IMR-90 (cell line): ENCODE measurements around the gene LRRC4C. TPM values are rescaled to one million over a fixed set of nuclear protein-coding genes. Genes with fewer than 3 reads are reported as not detected.

ENCODE experiments used
- ATAC-seq: fragments of 200-7000 bp; cut with Tn5 transposase; 2 replicates; pipeline ENCODE4 v1.9.1; 2020; ENCODE audit warnings: low read depth, mild to moderate bottlenecking, moderate library complexity
- BruUV-seq: library from RNA; stranded (reverse); fragments of 400-500 nt; replicated peaks from 2 replicates; lab custom pipeline; 2021; lab: Mats Ljungman, UMichigan
- CTCF ChIA-PET: fragments of 300-600 bp; formaldehyde crosslinking; extraction: SDS; loops from one replicate; lab custom pipeline; 2021; ENCODE audit warnings: antibody characterized with exemption; lab: Yijun Ruan, JAX
- POLR2A ChIA-PET: fragments of 300-600 bp; sonication (Branson Sonifier 250); formaldehyde crosslinking; loops from one replicate; lab custom pipeline; 2022; ENCODE audit warnings: antibody characterized with exemption; ENCODE audit not compliant: unreplicated experiment; lab: Charles Lee
- DNase-seq: peaks from one replicate; pipeline ENCODE4 v3.0.0; 2013
- H2AFZ ChIP-seq: replicated peaks from 2 replicates; pipeline ENCODE3; 2013; ENCODE audit warnings: low read length, mild to moderate bottlenecking; ENCODE audit not compliant: poor library complexity
- H2AK5ac ChIP-seq: 2 replicates; pipeline ENCODE4 v1.6.1; 2013; ENCODE audit warnings: low read depth, low read length, inconsistent platforms
- H2AK9ac ChIP-seq: replicated peaks from 2 replicates; pipeline ENCODE3; 2013; ENCODE audit warnings: mild to moderate bottlenecking, low read depth, low read length, moderate library complexity; ENCODE audit not compliant: poor library complexity
- H2BK120ac ChIP-seq: 2 replicates; pipeline ENCODE4 v1.6.1; 2013; ENCODE audit warnings: low read depth, low read length, inconsistent platforms
- H2BK15ac ChIP-seq: 3 replicates; pipeline ENCODE4 v1.6.1; 2013; ENCODE audit warnings: low read depth, low read length, inconsistent platforms
- H2BK20ac ChIP-seq: 2 replicates; pipeline ENCODE4 v1.6.1; 2013; ENCODE audit warnings: low read depth, mild to moderate bottlenecking, inconsistent platforms, low read length, moderate library complexity
- H2BK5ac ChIP-seq: 2 replicates; pipeline ENCODE4 v1.6.1; 2013; ENCODE audit warnings: mild to moderate bottlenecking, low read depth, low read length, inconsistent platforms; ENCODE audit not compliant: poor library complexity, severe bottlenecking
- H3K14ac ChIP-seq: replicated peaks from 2 replicates; pipeline ENCODE4 v1.6.1; 2013; ENCODE audit warnings: low read depth, low read length, inconsistent platforms
- H3K18ac ChIP-seq: 2 replicates; pipeline ENCODE4 v1.6.1; 2013; ENCODE audit warnings: low read depth, low read length, control low read depth
- H3K23ac ChIP-seq: 2 replicates; pipeline ENCODE4 v1.6.1; 2013; ENCODE audit warnings: low read depth, low read length, inconsistent platforms
- H3K27ac ChIP-seq: 2 replicates; pipeline ENCODE4 v1.5.1; 2013; ENCODE audit warnings: mild to moderate bottlenecking, control low read depth, low read length; ENCODE audit not compliant: insufficient read depth
- H3K27me3 ChIP-seq: 2 replicates; pipeline ENCODE4 v1.6.1; 2013; ENCODE audit warnings: low read length; ENCODE audit not compliant: control insufficient read depth, insufficient read depth
- H3K36me3 ChIP-seq: 2 replicates; pipeline ENCODE4 v1.6.1; 2013; ENCODE audit warnings: low read length, mixed read lengths; ENCODE audit not compliant: control insufficient read depth, insufficient read depth
- H3K4ac ChIP-seq: 2 replicates; pipeline ENCODE4 v1.6.1; 2013; ENCODE audit warnings: low read depth, low read length, inconsistent platforms
- H3K4me1 ChIP-seq: 2 replicates; pipeline ENCODE4 v1.6.1; 2013; ENCODE audit warnings: low read length, mixed read lengths; ENCODE audit not compliant: control insufficient read depth, insufficient read depth
- H3K4me2 ChIP-seq: 2 replicates; pipeline ENCODE4 v1.6.1; 2013; ENCODE audit warnings: low read depth, mild to moderate bottlenecking, control low read depth, low read length, moderate library complexity
- H3K4me3 ChIP-seq: 2 replicates; pipeline ENCODE4 v1.5.1; 2013; ENCODE audit warnings: low read depth, mild to moderate bottlenecking, control low read depth, low read length, moderate library complexity; ENCODE audit not compliant: insufficient read depth
- H3K56ac ChIP-seq: 2 replicates; pipeline ENCODE4 v1.6.1; 2013; ENCODE audit warnings: low read length, inconsistent platforms; ENCODE audit not compliant: insufficient read depth; ENCODE audit errors: extremely low read depth
- H3K79me1 ChIP-seq, 2 experiments: 2 replicates each; pipeline ENCODE4 v1.6.1; 2013; ENCODE audit warnings: low read length in 2 of 2, inconsistent platforms in 1 of 2, low read depth in 1 of 2
- H3K9ac ChIP-seq: 2 replicates; pipeline ENCODE4 v1.6.1; 2013; ENCODE audit warnings: low read depth, low read length, control low read depth
- H3K9me1 ChIP-seq: 2 replicates; pipeline ENCODE4 v1.6.1; 2013; ENCODE audit warnings: low read length, inconsistent platforms; ENCODE audit not compliant: insufficient read depth
- H3K9me3 ChIP-seq: 2 replicates; pipeline ENCODE4 v1.6.1; 2013; ENCODE audit warnings: low read length; ENCODE audit not compliant: control insufficient read depth, insufficient read depth
- H4K20me1 ChIP-seq: 2 replicates; pipeline ENCODE4 v1.6.1; 2013; ENCODE audit warnings: low read length, inconsistent platforms; ENCODE audit not compliant: insufficient read depth
- H4K5ac ChIP-seq: 2 replicates; pipeline ENCODE4 v1.6.1; 2013; ENCODE audit warnings: mild to moderate bottlenecking, low read depth, low read length, control low read depth
- H4K8ac ChIP-seq, 2 experiments: 2 replicates each; pipeline ENCODE4 v1.6.1; 2013; ENCODE audit warnings: low read depth in 2 of 2, low read length in 2 of 2, control low read depth in 1 of 2, inconsistent platforms in 1 of 2
- H4K91ac ChIP-seq: 2 replicates; pipeline ENCODE4 v1.6.1; 2013; ENCODE audit warnings: low read depth, low read length, inconsistent platforms; ENCODE audit not compliant: insufficient read depth
- NFE2L2 ChIP-seq: fragments of 150-350 bp; IDR thresholded peaks from 2 replicates; pipeline ENCODE4 v1.6.1; 2016; ENCODE audit warnings: low read depth, mild to moderate bottlenecking, low read length
- WGBS, 2 experiments: methylation state at CpG; one replicate each; pipeline versions ENCODE4 v1.1.5 to v1.1.7; 2013; ENCODE audit warnings: missing lambda C conversion rate in 2 of 2; ENCODE audit not compliant: insufficient read length in 1 of 2; ENCODE audit errors: extremely low coverage in 2 of 2; 5-methylcytosine and 5-hydroxymethylcytosine counted together
- dilution Hi-C: fragments of 300-500 bp; cut with HindIII; formaldehyde crosslinking; loops from one replicate; pipeline ENCODE4 v1.14.3; 2018; ENCODE audit warnings: low sequenced_read_pairs; ENCODE audit not compliant: unreplicated experiment
- in situ Hi-C: fragments of 300-500 bp; cut with MboI; formaldehyde crosslinking; loops from 3 replicates; pipeline ENCODE4 v1.14.3; 2019; ENCODE audit warnings: low sequenced_read_pairs, inconsistent platforms, mixed read lengths
- intact Hi-C: fragments of 100-400 bp; cut with micrococcal nuclease; formaldehyde crosslinking; loops from 2 replicates; pipeline ENCODE4 v1.10.0; 2022
- polyA plus RNA-seq, 3 experiments: library from polyadenylated mRNA; depleted of rRNA; stranded (reverse); fragments of >200 nt; gene quantifications; 2 replicates each; pipeline ENCODE4 v1.2.3, GENCODE V29; 2012; ENCODE audit warnings: low replicate concordance in 1 of 3
- total RNA-seq: library from RNA; depleted of rRNA; stranded (reverse); fragments of >200 nt; gene quantifications from 2 replicates; pipeline ENCODE4 v1.2.3, GENCODE V29; 2012

LRRC4C gene
- total and polyA plus RNA-seq, 2 of the 4 experiments (the other 2 are of a cell fraction), result under 0.01 to 0.03 TPM

DNA sequence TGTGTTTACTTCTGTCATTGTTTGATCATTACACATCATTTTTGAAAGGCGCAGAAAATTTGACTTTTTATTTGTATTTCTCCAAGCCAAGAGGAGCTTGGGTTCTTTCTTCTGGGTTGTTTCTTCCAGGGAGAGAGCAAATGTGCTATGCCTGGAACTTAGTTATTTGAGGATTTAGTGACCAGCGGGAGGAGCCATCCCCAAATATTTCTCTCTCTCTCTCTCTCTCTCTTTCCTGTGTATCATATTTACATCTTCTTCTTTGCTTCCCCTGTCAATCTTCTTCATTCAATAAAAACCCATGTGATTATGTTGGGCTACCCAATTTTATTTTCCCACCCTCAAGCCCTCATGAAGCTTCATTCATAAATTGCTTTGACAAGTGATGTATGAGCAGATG lies 534.5 kb downstream of the LRRC4C start:
- H3K79me1 ChIP-seq, result no peaks in the 10 kb centered on the region
- no peak overlapping the region for H2BK5ac ChIP-seq
- H3K18ac ChIP-seq, result no peak overlapping the region
- H3K9me1 ChIP-seq, result no peaks in the 10 kb centered on the region
- H3K27me3 ChIP-seq, result no peaks in the 10 kb centered on the region
- H4K91ac ChIP-seq, result no peak overlapping the region
- no peaks in the 10 kb centered on the region for H3K4me1 ChIP-seq
- intact Hi-C loops (no loop called here), dilution Hi-C loops (no loop called here), in situ Hi-C loops (no loop called here)
- H3K23ac ChIP-seq, result no peak overlapping the region
- DNase-seq, result no peak
- no peak overlapping the region for H3K4me3 ChIP-seq
- H4K20me1 ChIP-seq, result no peaks in the 10 kb centered on the region
- H2BK15ac ChIP-seq, result no peak overlapping the region
- no peak overlapping the region for H3K9ac ChIP-seq
- H2BK20ac ChIP-seq, result no peak overlapping the region
- no CpG with 5 or more reads among the region's 2 CpGs for WGBS, 2 experiments
- no peaks in the 10 kb centered on the region; the same call in 1 of the 2 replicates for H3K9me3 ChIP-seq
- H2AK9ac ChIP-seq, result no peak overlapping the region
- H3K36me3 ChIP-seq, result no peaks in the 10 kb centered on the region
- ChIA-PET POLR2A (no interaction called here), CTCF (no interaction called here)
- no peak overlapping the region for H2AFZ ChIP-seq
- H2BK120ac ChIP-seq, result no peak overlapping the region
- BruUV-seq, result no TSS peak
- no peak overlapping the region for H4K5ac ChIP-seq
- ATAC-seq, result no peak
- no peak overlapping the region for H3K27ac ChIP-seq
- H2AK5ac ChIP-seq, result no peak overlapping the region
- TF ChIP-seq NFE2L2, result no peak
- no peak overlapping the region for H3K4ac ChIP-seq
- H4K8ac ChIP-seq, result no peak overlapping the region
- no peak overlapping the region for H3K4me2 ChIP-seq
- H3K56ac ChIP-seq, result no peak overlapping the region
- no peak overlapping the region for H3K14ac ChIP-seq
